NT2/D1 (cell line): ENCODE results near the gene DHRS9.

Source experiments
- DNase-seq: peaks from one replicate; pipeline ENCODE4 v3.0.0-alpha.2; 2011; ENCODE audit warnings: low read depth, low spot score
- H3K27me3 ChIP-seq: 2 replicates; pipeline ENCODE4 v1.6.0; 2011; ENCODE audit warnings: mild to moderate bottlenecking; ENCODE audit not compliant: insufficient read length, insufficient read depth
- H3K36me3 ChIP-seq: 2 replicates; pipeline ENCODE4 v1.6.1; 2011; ENCODE audit warnings: mild to moderate bottlenecking, low read length, mixed read lengths; ENCODE audit not compliant: insufficient read depth, insufficient read length
- H3K4me1 ChIP-seq: 2 replicates; pipeline ENCODE4 v1.5.1; 2011; ENCODE audit not compliant: insufficient read depth, insufficient read length
- H3K4me3 ChIP-seq: 2 replicates; pipeline ENCODE4 v1.5.1; 2011; ENCODE audit warnings: low read depth; ENCODE audit not compliant: insufficient read length
- H3K9ac ChIP-seq: 2 replicates; pipeline ENCODE4 v1.6.0; 2011; ENCODE audit warnings: low read depth; ENCODE audit not compliant: insufficient read length
- H3K9me3 ChIP-seq: 2 replicates; pipeline ENCODE4 v1.5.1; 2011; ENCODE audit warnings: mild to moderate bottlenecking, low read length; ENCODE audit not compliant: insufficient read depth
- SUZ12 ChIP-seq: IDR thresholded peaks from 2 replicates; pipeline ENCODE4 v1.6.1; 2011; ENCODE audit not compliant: insufficient read length, insufficient read depth; ENCODE audit errors: extremely low read depth
- YY1 ChIP-seq: IDR thresholded peaks from 2 replicates; pipeline ENCODE4 v1.6.1; 2011; ENCODE audit not compliant: insufficient read length, insufficient read depth
- ZNF274 ChIP-seq: IDR thresholded peaks from 2 replicates; pipeline ENCODE4 v1.6.1; 2011; ENCODE audit warnings: mild to moderate bottlenecking, low read depth, low read length

DHRS9 gene

GRCh38 chr2:169139993-169140767, 70.8 kb downstream of the DHRS9 start:
- TF ChIP-seq SUZ12 (no peak), ZNF274 (no peak), YY1 (no peak)
- Histone ChIP-seq H3K27me3 (no peaks in the 10 kb centered on the region), H3K4me3 (no peak overlapping the region), H3K9me3 (no peaks in the 10 kb centered on the region), H3K4me1 (no peaks in the 10 kb centered on the region), H3K9ac (no peak overlapping the region), H3K36me3 (no peaks in the 10 kb centered on the region)
- peak; percentile 39 for DNase-seq

DNA sequence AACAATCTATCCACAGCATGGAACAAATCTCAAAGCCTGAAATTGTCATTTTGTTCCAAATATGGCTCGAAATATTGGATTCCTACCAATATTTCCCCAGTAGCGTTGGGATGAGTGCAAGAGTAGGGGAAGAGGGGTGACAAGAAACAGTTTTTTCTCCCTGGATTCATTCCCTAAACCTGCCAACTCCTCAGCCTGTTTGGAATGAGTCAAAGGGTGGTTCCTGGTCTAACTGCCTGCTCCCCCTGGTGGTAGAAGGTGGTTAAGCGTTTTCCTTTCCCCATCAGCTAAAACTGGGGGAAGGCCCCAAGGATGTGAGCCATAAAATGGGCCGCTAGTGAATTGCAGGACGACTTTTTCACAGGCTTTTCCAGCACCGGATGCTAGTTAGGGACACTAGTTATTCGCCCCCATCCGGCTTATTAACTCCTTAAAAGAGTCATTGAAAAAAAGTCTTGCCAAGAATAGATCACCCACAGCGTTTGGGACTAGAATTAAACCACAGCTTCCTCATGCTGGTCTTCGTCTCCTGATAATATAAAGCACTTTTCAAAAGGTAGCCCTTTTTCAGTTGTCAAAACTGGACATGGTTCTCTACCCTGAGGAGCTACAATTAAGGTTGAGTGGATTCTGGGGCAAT, 72.5 kb downstream of the DHRS9 start:
- no peak overlapping the region for H3K4me3 ChIP-seq
- H3K4me1 ChIP-seq: no peaks in the 10 kb centered on the region

GRCh38 chr2:169143998-169144397, 74.6 kb downstream of the DHRS9 start:
- TF ChIP-seq YY1: no peak
- TF ChIP-seq ZNF274: no peak
- no peak for TF ChIP-seq SUZ12
- Histone ChIP-seq H3K9me3 (no peaks in the 10 kb centered on the region), H3K9ac (no peak overlapping the region), H3K36me3 (no peaks in the 10 kb centered on the region), H3K4me1 (no peaks in the 10 kb centered on the region), H3K27me3 (no peaks in the 10 kb centered on the region), H3K4me3 (no peak overlapping the region)
- no peak for DNase-seq

More for the DNA sequence above, 72.5 kb downstream of the DHRS9 start:
- Histone ChIP-seq H3K9me3 (no peaks in the 10 kb centered on the region), H3K9ac (no peak overlapping the region), H3K36me3 (no peaks in the 10 kb centered on the region), H3K27me3 (no peaks in the 10 kb centered on the region)
- no peak for TF ChIP-seq ZNF274
- TF ChIP-seq SUZ12: no peak
- TF ChIP-seq YY1: no peak
- peak; percentile 56 for DNase-seq
